ENCODE results near the gene TMEM88. TPM values are rescaled to one million over a fixed set of nuclear protein-coding genes. Genes with fewer than 3 reads are reported as not detected.

TMEM88 gene
- total RNA-seq, 2 donors from 2014 or later = 16.8 to 26.8 TPM

GRCh38 chr17:7832431-7832830, 22.4 kb upstream of the TMEM88 start:
- DNase-seq = peak; percentile 43
- no peaks in the 10 kb centered on the region for H3K4me1 ChIP-seq (ENCODE audit: control insufficient read depth, insufficient read depth, low read length)
- H3K4me3 ChIP-seq (ENCODE audit: low read length) = no peak overlapping the region
- H3K36me3 ChIP-seq (ENCODE audit: control insufficient read depth, insufficient read depth, low read length) = no peaks in the 10 kb centered on the region
- no peaks in the 10 kb centered on the region for H3K36me3 Mint-ChIP-seq (ENCODE audit: low read depth)
- H3K27ac ChIP-seq (ENCODE audit: low read depth, low read length) = no peak overlapping the region
- H3K4me3 Mint-ChIP-seq = no peak overlapping the region
- peaks cover 14% of the 10 kb centered on the region for H3K4me1 Mint-ChIP-seq
- H3K27me3 Mint-ChIP-seq (ENCODE audit: insufficient read depth) = peaks cover 55% of the 10 kb centered on the region
- no peak overlapping the region for H3K27ac Mint-ChIP-seq
- no peak for TF ChIP-seq CTCF (conservative IDR thresholded peaks at IDR 0.05)
- peaks cover 37% of the 10 kb centered on the region for H3K27me3 ChIP-seq (ENCODE audit: control insufficient read depth, insufficient read depth, low read length, poor library complexity, severe bottlenecking)
- WGBS, 2 experiments (ENCODE audit: insufficient coverage in 1 of 2, insufficient read length in 1 of 2) = 90 to 96% methylated on average over 6 to 10 of the region's 10 CpGs
- H3K9me3 Mint-ChIP-seq = no peaks in the 10 kb centered on the region
- H3K9me3 ChIP-seq (ENCODE audit: control insufficient read depth, low read length) = no peaks in the 10 kb centered on the region
- no peak overlapping the region for H3K9ac ChIP-seq (ENCODE audit: extremely low read depth, low read length, poor library complexity, severe bottlenecking)

- Mint-ChIP-seq H3K36me3 (ENCODE audit: low read depth) (no peaks in the 10 kb centered on the region), H3K9me3 (no peaks in the 10 kb centered on the region), H3K4me1 (peaks cover 18% of the 10 kb centered on the region), H3K4me3 (peak overlapping the region; percentile 93), H3K27ac (peak overlapping the region; percentile 75), H3K27me3 (ENCODE audit: insufficient read depth) (peaks cover 51% of the 10 kb centered on the region)
- H3K36me3 ChIP-seq (ENCODE audit: control insufficient read depth, insufficient read depth, low read length) = no peaks in the 10 kb centered on the region
- no peak for DNase-seq
- H3K9ac ChIP-seq (ENCODE audit: extremely low read depth, low read length, poor library complexity, severe bottlenecking) = no peak overlapping the region
- H3K9me3 ChIP-seq (ENCODE audit: control insufficient read depth, low read length) = no peaks in the 10 kb centered on the region
- no peak for TF ChIP-seq CTCF (conservative IDR thresholded peaks at IDR 0.05)
- H3K4me1 ChIP-seq (ENCODE audit: control insufficient read depth, insufficient read depth, low read length) = no peaks in the 10 kb centered on the region
- H3K4me3 ChIP-seq (ENCODE audit: low read length) = peak overlapping the region; percentile 85
- WGBS, 2 experiments (ENCODE audit: insufficient coverage in 1 of 2, insufficient read length in 1 of 2) = 65 to 69% methylated on average over 12 to 19 of the region's 19 CpGs
- no peak overlapping the region for H3K27ac ChIP-seq (ENCODE audit: low read depth, low read length)
- H3K27me3 ChIP-seq (ENCODE audit: control insufficient read depth, insufficient read depth, low read length, poor library complexity, severe bottlenecking) = peaks cover 31% of the 10 kb centered on the region
Observed at GRCh38 chr17:7833011-7833794, 21.7 kb upstream of the TMEM88 start.

- H3K4me1 Mint-ChIP-seq = peaks cover 24% of the 10 kb centered on the region
- peak within 1 kb of the TSS; percentile 85 for H3K4me3 ChIP-seq (ENCODE audit: low read length)
- no peaks in the 10 kb centered on the region for H3K9me3 Mint-ChIP-seq
- no peaks in the 10 kb centered on the region for H3K36me3 Mint-ChIP-seq (ENCODE audit: low read depth)
- H3K27ac ChIP-seq (ENCODE audit: low read depth, low read length) = peak within 1 kb of the TSS; percentile 97
- WGBS, 2 experiments (ENCODE audit: insufficient coverage in 1 of 2, insufficient read length in 1 of 2) = 1 to 4% methylated on average over 11 to 49 of the region's 49 CpGs
- peaks cover 48% of the 10 kb centered on the region for H3K27me3 Mint-ChIP-seq (ENCODE audit: insufficient read depth)
- TF ChIP-seq CTCF (conservative IDR thresholded peaks at IDR 0.05) = no peak
- peak; percentile 98 for DNase-seq
- no peaks in the 10 kb centered on the region for H3K36me3 ChIP-seq (ENCODE audit: control insufficient read depth, insufficient read depth, low read length)
- H3K9ac ChIP-seq (ENCODE audit: extremely low read depth, low read length, poor library complexity, severe bottlenecking) = peak within 1 kb of the TSS; percentile 97
- peaks cover 31% of the 10 kb centered on the region for H3K27me3 ChIP-seq (ENCODE audit: control insufficient read depth, insufficient read depth, low read length, poor library complexity, severe bottlenecking)
- no peaks in the 10 kb centered on the region for H3K9me3 ChIP-seq (ENCODE audit: control insufficient read depth, low read length)
- peaks cover 4% of the 10 kb centered on the region for H3K4me1 ChIP-seq (ENCODE audit: control insufficient read depth, insufficient read depth, low read length)
- peak within 1 kb of the TSS; percentile 93 for H3K4me3 Mint-ChIP-seq
- peak within 1 kb of the TSS; percentile 99 for H3K27ac Mint-ChIP-seq
Observed at GRCh38 chr17:7833795-7834541, 20.9 kb upstream of the TMEM88 start, which contains the start of gene KDM6B. KDM6B (plus strand) TSS chr17:7834217; CDS start chr17:7845555, 11,338 bp downstream.
